A549 (cell line): Measurements from ENCODE around the gene LAMB3.

Source experiments
- CTCF ChIP-seq: fragments of >200 bp; sonication (Bioruptor Twin); formaldehyde crosslinking; IDR thresholded peaks from 3 replicates; pipeline ENCODE4 v1.5.1; 2016
- GATA3 ChIP-seq: IDR thresholded peaks from 2 replicates; pipeline ENCODE4 v1.6.1; 2012; ENCODE audit warnings: borderline replicate concordance
- TF ChIP-seq, protein P1 (sequence below): fragments of 250-450 bp; sonication (Bioruptor Pico); IDR thresholded peaks from 2 replicates; pipeline ENCODE4 v1.5.0; 2021; ENCODE audit warnings: mild to moderate bottlenecking, moderate library complexity, borderline replicate concordance
- TF ChIP-seq, protein P2 (sequence below): fragments of 450-650 bp; IDR thresholded peaks from 2 replicates; pipeline ENCODE4 v1.6.1; 2014; ENCODE audit warnings: antibody characterized with exemption

DNA sequence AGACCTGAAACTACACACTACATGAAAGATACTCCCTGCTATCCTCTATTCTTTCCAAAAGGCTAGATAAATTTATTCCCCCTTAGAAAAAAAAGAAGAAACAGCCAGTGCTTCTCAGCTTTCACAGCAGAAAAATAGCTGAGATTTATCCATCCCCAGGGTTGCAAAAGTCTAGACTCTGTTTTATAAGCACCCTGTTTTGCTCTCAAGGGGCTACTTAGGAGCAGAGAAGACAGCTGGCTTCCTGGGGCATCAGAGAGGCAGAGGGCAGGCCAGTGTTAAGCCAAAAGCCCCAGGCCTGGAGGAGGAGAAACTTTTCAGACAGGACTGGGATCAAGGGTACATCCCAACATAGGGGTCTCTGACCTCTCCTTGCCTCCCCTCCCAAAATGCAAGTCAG, 3.9 kb downstream of the LAMB3 start:
- TF ChIP-seq GATA3: no peak
- TF ChIP-seq, protein P1, sequence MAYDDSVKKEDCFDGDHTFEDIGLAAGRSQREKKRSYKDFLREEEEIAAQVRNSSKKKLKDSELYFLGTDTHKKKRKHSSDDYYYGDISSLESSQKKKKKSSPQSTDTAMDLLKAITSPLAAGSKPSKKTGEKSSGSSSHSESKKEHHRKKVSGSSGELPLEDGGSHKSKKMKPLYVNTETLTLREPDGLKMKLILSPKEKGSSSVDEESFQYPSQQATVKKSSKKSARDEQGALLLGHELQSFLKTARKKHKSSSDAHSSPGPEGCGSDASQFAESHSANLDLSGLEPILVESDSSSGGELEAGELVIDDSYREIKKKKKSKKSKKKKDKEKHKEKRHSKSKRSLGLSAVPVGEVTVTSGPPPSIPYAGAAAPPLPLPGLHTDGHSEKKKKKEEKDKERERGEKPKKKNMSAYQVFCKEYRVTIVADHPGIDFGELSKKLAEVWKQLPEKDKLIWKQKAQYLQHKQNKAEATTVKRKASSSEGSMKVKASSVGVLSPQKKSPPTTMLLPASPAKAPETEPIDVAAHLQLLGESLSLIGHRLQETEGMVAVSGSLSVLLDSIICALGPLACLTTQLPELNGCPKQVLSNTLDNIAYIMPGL (CRISPR knock-in tag): no peak
- TF ChIP-seq CTCF: no peak
- TF ChIP-seq, protein P2, sequence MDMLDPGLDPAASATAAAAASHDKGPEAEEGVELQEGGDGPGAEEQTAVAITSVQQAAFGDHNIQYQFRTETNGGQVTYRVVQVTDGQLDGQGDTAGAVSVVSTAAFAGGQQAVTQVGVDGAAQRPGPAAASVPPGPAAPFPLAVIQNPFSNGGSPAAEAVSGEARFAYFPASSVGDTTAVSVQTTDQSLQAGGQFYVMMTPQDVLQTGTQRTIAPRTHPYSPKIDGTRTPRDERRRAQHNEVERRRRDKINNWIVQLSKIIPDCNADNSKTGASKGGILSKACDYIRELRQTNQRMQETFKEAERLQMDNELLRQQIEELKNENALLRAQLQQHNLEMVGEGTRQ: no peak
